Stimulated activated CD8-positive, alpha-beta memory T cell treated with anti-CD3 and anti-CD28 coated beads, Interleukin-12 subunit alpha, Interleukin-12 subunit beta, amount 100 ng/mL, for 24 hours (primary cell): Measurements from ENCODE around the gene DRC3.
A peak's percentile ranks its signal among the peaks of the same experiment; 100 is the strongest.
"Not testable (repeated sequence)": the region's sequence is repeated elsewhere in the genome, so short reads cannot be mapped to it uniquely, and the experiment has no call there.

ENCODE experiments used
- DNase-seq: peaks from one replicate; pipeline ENCODE4 v3.0.0-alpha.2; 2020; ENCODE audit errors: extremely low read depth

DRC3 gene, protein sequence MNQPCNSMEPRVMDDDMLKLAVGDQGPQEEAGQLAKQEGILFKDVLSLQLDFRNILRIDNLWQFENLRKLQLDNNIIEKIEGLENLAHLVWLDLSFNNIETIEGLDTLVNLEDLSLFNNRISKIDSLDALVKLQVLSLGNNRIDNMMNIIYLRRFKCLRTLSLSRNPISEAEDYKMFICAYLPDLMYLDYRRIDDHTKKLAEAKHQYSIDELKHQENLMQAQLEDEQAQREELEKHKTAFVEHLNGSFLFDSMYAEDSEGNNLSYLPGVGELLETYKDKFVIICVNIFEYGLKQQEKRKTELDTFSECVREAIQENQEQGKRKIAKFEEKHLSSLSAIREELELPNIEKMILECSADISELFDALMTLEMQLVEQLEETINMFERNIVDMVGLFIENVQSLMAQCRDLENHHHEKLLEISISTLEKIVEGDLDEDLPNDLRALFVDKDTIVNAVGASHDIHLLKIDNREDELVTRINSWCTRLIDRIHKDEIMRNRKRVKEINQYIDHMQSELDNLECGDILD

DNA sequence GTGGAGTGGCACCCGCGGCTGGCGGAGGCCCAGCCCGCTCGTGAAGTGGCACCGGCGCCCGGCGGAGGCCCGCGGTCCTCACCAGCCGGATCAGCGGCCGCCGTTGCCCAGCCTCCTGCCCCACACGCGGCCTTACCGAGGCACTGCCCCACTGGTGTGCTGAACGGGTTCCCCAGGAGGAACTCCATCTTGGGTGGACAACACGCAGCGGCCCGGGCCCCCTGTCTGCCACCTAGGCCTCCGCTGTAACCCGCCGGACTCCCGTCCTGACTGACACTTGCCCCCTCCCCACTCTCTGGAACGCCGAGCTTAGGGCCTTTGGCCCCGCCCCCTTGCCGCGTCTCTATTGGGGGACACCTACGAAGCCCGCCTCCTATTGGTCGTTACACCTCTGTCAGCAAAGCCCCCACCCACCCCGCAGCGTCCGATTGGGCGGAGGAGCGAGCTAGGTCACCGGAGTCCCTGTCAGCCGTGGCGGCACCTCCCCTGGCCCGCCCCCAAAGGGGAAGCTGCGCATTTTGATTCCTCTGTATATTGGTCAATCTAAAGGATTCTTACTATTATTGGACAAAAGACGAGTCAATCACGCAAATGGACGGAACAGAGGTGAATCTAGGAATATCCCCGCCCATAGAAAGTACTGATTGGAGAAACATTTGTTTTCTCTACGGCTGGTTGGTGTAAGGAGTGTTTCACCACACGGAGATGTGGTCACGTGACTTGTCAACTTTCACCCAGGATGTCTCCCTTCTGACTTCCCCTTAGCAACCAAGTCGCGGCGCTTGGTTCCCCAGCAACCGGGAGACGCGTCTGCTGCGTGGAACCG is at the start of gene DRC3, which contains the start of gene TOM1L2:
DRC3 (plus strand) TSS at position 737 of the 826 bp plus-strand sequence. CDS start 4,737 bp downstream, outside the sequence.
TOM1L2 (minus strand) TSS at position 275 of the 826 bp plus-strand sequence; CDS start at position 188, 87 bp downstream.
- peak; percentile 100 for DNase-seq

- no peak for DNase-seq
Observed at GRCh38 chr17:17924131-17924856, 48.4 kb upstream of the DRC3 start.

GRCh38 chr17:17924857-17925250 is 47.8 kb upstream of the DRC3 start:
- no peak for DNase-seq

GRCh38 chr17:17926036-17926435 is 46.6 kb upstream of the DRC3 start:
- no peak for DNase-seq

DNA sequence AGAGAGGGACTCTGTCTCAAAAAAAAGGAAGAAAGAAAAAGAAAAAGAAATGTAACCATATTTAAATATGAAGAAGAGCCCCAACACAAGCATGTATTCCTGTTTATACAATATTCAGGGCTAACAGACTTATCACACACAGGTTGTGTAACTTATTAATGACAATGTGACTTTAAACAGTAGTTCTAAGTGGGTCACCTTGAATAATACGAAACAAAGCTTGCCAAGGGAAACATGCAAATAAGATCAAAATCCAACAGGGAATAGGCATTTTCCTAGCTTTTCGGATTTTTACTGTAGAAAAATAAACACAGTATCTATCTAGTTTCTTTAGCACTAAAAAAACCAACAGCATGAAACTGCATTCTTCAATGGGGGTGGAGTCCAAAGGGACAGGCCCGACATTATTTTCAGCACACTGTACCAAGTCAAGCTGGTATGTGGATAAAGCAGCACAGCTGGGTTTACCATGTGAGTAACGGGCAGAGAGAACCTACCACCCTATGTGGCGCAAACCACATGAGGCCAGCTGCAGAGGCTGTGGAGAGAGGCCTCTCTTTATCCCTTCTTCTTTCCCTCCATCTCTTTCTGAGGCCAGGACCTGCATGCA is 45.7 kb upstream of the DRC3 start:
- no peak for DNase-seq

DNA sequence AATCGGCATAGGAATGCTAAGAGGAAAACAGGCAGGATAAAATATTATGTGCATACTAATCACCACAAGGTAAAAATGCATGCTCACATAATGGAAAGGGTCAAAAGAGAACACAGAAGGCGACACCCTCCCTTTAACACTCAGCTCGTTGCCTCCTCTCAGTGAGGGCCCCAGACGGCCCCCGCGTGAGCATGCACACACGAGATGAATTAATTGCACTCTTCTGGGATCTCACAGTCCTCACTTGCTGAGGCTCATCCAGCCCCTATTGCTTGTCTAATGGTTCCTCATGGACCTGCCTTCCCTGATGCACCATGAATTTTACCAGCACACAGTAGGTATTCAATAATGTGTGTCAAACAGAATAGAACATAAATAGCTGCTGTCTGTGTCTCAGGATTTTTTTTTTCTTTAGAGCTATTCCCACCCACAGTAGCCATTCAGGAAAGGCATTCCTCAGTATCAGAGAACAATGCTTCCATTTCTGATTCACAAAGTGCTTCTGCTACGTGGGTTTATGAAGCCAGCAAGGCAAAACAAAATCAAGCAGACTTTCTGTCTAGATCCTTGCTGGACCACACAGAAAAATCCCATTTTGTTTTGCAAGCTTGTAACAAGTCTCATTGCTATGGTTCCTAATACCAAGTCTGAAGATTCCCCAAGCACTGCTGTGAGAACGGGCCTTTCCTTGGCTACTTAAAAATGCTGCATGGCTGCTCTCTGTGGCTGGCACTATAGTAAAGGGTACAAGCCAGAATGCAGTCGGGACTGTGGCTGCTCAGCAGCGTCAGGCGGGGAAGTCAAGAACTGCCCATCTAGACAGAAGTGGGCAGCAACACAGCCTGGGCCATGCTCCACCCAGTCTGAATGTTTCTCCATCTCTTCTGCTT is 44.0 kb upstream of the DRC3 start:
- no peak for DNase-seq

DNA sequence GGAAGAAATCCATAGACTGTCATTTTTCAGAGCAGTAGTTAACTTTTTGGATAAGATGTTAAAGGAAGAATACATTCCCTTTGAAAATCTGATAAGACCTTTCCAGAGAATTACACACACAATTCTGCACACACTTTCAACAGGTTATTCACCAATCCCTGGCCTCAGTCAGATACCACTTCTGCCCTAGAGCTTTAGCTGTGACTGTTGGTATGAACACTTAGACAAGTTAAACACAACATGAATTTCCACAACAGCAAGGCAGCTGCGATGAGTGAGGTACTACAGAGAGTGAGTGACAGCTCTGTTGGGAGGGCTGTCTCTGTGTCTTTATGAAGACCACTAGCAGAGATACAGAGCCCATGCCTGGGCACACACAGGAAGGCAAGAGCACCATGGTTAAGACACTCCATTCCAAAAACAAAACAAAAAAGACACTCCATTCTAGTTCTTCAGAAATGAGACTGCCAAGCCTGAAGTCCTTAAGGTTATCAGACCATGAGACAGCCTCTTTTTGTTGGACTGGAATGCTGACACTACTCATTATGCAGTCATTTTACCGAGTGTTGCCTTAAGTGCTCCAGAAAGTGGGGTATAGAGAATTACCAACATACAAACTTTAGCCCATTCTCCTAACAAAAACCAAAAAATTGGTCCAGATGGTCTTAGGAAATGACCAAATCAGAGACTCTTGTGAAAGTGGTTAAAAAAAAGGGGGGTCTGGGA is 42.8 kb upstream of the DRC3 start:
- DNase-seq = no peak

- no peak for DNase-seq
Observed at GRCh38 chr17:17930674-17931073, 42.0 kb upstream of the DRC3 start.

GRCh38 chr17:17931159-17931558 is 41.5 kb upstream of the DRC3 start:
- DNase-seq = no peak

- DNase-seq = no peak
Observed at GRCh38 chr17:17933775-17934174, 38.9 kb upstream of the DRC3 start.

DNA sequence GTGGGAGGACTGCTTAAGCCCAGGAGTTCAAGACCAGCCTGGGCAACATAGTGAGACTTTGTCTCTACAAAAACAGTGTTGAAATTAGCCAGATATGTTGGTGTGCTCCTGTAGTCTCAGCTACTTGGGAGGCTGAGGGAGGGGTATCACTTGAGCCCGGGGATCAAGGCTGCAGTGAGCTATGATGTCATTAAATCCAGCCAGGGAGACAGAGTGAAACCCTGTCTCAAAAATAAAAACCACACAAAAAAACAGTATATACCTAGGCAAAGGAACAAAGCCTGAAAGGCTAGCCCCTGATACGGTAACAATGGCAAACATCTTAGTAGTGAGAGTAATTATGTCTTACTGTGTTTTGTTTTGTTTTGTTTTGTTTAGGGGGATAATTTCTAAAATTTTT is 38.4 kb upstream of the DRC3 start:
- DNase-seq = no peak

GRCh38 chr17:17934806-17935205 is 37.9 kb upstream of the DRC3 start:
- DNase-seq = no peak

GRCh38 chr17:17935321-17936271 is 37.1 kb upstream of the DRC3 start:
- no peak for DNase-seq

DNA sequence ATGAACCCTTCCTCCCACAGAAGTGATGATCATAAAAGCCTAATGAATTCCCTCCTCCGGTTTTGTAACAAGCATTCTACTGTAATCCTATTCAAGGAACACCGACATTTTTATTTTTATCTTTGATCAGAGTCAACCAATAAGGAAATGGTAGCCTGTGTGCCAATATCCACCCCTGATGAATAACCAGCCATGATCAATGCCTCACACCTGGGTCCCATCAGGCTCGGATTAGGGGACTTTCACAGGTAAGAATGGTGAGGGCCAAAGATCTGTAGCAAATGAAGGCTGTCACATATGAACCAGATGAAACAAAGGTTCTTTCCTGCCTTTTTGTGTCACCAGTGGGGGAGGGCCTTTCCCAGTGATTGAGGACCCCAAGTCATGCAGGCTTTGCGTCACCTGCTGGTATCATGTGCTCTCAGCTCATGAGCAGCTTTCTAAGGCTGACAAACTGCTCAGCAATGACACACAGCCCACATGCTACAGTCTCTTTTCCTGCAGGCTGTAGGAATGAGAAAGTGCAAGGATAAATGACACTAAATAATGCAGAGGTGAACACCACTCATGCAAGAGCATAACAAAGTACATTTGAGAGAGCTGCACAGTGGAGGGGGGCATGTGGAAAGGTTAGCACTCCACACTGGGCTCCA is 35.3 kb upstream of the DRC3 start:
- no peak for DNase-seq

GRCh38 chr17:17937958-17938357 is 34.7 kb upstream of the DRC3 start:
- DNase-seq = no peak

- no peak for DNase-seq
Observed at GRCh38 chr17:17938388-17939107, 34.1 kb upstream of the DRC3 start.

DNA sequence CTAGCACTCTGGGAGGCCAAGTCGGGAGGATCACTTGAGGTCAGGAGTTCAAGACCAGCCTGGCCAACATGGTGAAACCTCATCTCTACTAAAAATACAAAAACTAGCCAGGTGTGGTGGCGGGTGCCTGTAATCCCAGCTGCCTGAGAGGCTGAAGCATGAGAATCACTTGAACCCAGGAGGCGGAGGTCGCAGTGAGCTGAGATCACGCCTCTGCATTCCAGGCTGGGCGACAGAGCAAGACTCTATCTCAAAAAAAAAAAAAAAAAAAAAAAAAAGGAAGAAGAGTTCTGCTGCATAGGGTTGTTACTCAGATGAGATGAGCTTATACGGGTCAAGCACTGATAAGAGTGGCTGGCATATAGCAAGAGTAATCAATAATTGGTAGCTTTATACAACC is 32.7 kb upstream of the DRC3 start:
- not testable (repeated sequence) for DNase-seq
